DOHH2 (cell line): ENCODE data around the gene OGFOD3.

Source experiments
- H3F3A ChIP-seq: fragments of 200-600 bp; sonication (generic), shearing (Covaris generic); 2 replicates; pipeline ENCODE4 v1.6.0; 2016; ENCODE audit warnings: antibody characterized with exemption, mild to moderate bottlenecking; ENCODE audit not compliant: control insufficient read depth, insufficient read depth
- H3K27ac ChIP-seq: fragments of 200-600 bp; sonication (generic); 2 replicates; pipeline ENCODE4 v1.5.1; 2014; ENCODE audit warnings: low read depth, mild to moderate bottlenecking, low read length, moderate library complexity
- H3K27me3 ChIP-seq: fragments of 200-600 bp; sonication (generic); 2 replicates; pipeline ENCODE4 v1.6.1; 2014; ENCODE audit warnings: mild to moderate bottlenecking, low read length, mixed read lengths; ENCODE audit not compliant: control insufficient read depth
- H3K36me3 ChIP-seq: fragments of 200-600 bp; sonication (generic); 2 replicates; pipeline ENCODE4 v1.6.1; 2014; ENCODE audit warnings: mild to moderate bottlenecking, low read length, moderate library complexity, mixed read lengths; ENCODE audit not compliant: control insufficient read depth
- H3K4me1 ChIP-seq: fragments of 200-600 bp; sonication (generic); 2 replicates; pipeline ENCODE4 v1.6.1; 2014; ENCODE audit warnings: mild to moderate bottlenecking, low read length, mixed read lengths; ENCODE audit not compliant: control insufficient read depth
- H3K4me2 ChIP-seq: fragments of 200-600 bp; sonication (generic); 2 replicates; pipeline ENCODE4 v1.6.0; 2014; ENCODE audit warnings: mild to moderate bottlenecking, low read length, moderate library complexity
- H3K4me3 ChIP-seq: fragments of 200-600 bp; sonication (generic); 2 replicates; pipeline ENCODE4 v1.5.1; 2014; ENCODE audit warnings: mild to moderate bottlenecking, low read length, mixed read lengths
- H3K79me2 ChIP-seq: fragments of 200-600 bp; sonication (generic); 2 replicates; pipeline ENCODE4 v1.6.1; 2014; ENCODE audit warnings: mild to moderate bottlenecking, low read length, mixed read lengths; ENCODE audit not compliant: control insufficient read depth
- H3K9me2 ChIP-seq: fragments of 200-600 bp; sonication (generic); replicated peaks from 2 replicates; pipeline ENCODE4 v1.6.1; 2014; ENCODE audit warnings: mild to moderate bottlenecking, low read length, mixed read lengths; ENCODE audit not compliant: control insufficient read depth
- H3K9me3 ChIP-seq: fragments of 200-600 bp; sonication (generic); 2 replicates; pipeline ENCODE4 v1.6.1; 2014; ENCODE audit warnings: antibody characterized with exemption, low read length, mixed read lengths; ENCODE audit not compliant: control insufficient read depth, insufficient read depth
- H4K20me1 ChIP-seq: fragments of 200-600 bp; sonication (generic); 2 replicates; pipeline ENCODE4 v1.6.0; 2014; ENCODE audit warnings: low read depth, mild to moderate bottlenecking, antibody characterized with exemption, low read length, moderate library complexity; ENCODE audit not compliant: control insufficient read depth, insufficient read depth
- EZH2phosphoT487 ChIP-seq: fragments of 200-600 bp; sonication (generic); IDR thresholded peaks from 2 replicates; pipeline ENCODE4 v1.6.1; 2017; ENCODE audit warnings: borderline replicate concordance, mild to moderate bottlenecking, antibody characterized with exemption, low read length, moderate library complexity, mixed read lengths
- TF ChIP-seq, protein P1 (sequence below): fragments of 200-600 bp; sonication (generic); IDR thresholded peaks from one replicate; pipeline ENCODE4 v1.5.1; 2014; ENCODE audit warnings: antibody characterized with exemption, mild to moderate bottlenecking, low read depth, low read length; ENCODE audit not compliant: poor library complexity, severe bottlenecking

OGFOD3 gene

DNA sequence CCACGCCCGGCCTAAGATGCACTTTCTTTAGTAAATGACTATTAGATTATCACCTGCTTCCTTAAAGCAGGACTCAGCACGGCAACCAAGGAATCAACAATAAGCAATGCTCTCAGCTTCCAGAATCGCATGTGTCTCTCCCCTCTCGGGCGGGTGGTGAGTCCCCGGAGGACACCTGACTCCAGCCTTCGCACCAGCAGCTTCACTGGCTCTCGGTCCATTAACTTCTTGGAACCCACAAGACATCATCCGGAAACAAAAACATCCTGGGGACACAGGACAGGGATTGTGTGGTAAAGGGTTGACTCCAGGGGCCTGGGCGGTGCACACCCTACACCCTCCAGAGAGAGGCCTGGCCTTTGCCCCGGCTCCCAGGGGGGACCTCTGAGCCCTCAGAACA, 24.1 kb downstream of the OGFOD3 start:
- Histone ChIP-seq H3K79me2 (no peaks in the 10 kb centered on the region), H3K27me3 (no peaks in the 10 kb centered on the region), H4K20me1 (no peaks in the 10 kb centered on the region), H3K9me2 (no peaks in the 10 kb centered on the region), H3K4me2 (no peak overlapping the region), H3K27ac (no peak overlapping the region), H3F3A (no peaks in the 10 kb centered on the region), H3K4me1 (no peaks in the 10 kb centered on the region), H3K9me3 (no peaks in the 10 kb centered on the region), H3K36me3 (no peaks in the 10 kb centered on the region), H3K4me3 (no peak overlapping the region)
- TF ChIP-seq, protein P1, sequence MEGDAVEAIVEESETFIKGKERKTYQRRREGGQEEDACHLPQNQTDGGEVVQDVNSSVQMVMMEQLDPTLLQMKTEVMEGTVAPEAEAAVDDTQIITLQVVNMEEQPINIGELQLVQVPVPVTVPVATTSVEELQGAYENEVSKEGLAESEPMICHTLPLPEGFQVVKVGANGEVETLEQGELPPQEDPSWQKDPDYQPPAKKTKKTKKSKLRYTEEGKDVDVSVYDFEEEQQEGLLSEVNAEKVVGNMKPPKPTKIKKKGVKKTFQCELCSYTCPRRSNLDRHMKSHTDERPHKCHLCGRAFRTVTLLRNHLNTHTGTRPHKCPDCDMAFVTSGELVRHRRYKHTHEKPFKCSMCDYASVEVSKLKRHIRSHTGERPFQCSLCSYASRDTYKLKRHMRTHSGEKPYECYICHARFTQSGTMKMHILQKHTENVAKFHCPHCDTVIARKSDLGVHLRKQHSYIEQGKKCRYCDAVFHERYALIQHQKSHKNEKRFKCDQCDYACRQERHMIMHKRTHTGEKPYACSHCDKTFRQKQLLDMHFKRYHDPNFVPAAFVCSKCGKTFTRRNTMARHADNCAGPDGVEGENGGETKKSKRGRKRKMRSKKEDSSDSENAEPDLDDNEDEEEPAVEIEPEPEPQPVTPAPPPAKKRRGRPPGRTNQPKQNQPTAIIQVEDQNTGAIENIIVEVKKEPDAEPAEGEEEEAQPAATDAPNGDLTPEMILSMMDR: no peak
- no peak for TF ChIP-seq EZH2phosphoT487

DNA sequence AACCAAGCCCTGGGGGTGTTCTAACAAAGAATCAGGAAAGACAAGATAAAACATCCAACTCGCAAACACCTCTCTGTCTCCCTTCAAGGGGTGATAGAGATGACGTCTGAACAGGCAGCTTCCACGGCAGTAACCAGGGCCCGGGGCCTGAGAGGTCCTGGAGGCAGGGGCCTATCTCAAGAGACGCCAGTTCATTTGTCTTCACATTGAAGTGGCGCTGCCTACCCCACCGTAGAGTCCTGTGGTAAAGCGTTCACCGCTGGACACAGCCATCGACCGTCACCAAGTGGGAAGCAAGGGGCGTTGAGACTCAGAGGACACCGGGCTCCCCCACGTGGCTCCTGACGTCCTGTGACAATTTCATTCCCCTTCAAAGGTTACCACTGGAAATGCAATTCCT, 25.4 kb downstream of the OGFOD3 start:
- no peak overlapping the region for H3K4me3 ChIP-seq
- H4K20me1 ChIP-seq: no peaks in the 10 kb centered on the region
- H3K9me3 ChIP-seq: no peaks in the 10 kb centered on the region
- H3K4me1 ChIP-seq: no peaks in the 10 kb centered on the region
- no peaks in the 10 kb centered on the region for H3F3A ChIP-seq
- no peaks in the 10 kb centered on the region for H3K9me2 ChIP-seq
- no peaks in the 10 kb centered on the region for H3K27me3 ChIP-seq
- TF ChIP-seq, protein P1: no peak
- H3K27ac ChIP-seq: no peak overlapping the region
- H3K36me3 ChIP-seq: no peaks in the 10 kb centered on the region
- no peak overlapping the region for H3K4me2 ChIP-seq
- H3K79me2 ChIP-seq: no peaks in the 10 kb centered on the region

DNA sequence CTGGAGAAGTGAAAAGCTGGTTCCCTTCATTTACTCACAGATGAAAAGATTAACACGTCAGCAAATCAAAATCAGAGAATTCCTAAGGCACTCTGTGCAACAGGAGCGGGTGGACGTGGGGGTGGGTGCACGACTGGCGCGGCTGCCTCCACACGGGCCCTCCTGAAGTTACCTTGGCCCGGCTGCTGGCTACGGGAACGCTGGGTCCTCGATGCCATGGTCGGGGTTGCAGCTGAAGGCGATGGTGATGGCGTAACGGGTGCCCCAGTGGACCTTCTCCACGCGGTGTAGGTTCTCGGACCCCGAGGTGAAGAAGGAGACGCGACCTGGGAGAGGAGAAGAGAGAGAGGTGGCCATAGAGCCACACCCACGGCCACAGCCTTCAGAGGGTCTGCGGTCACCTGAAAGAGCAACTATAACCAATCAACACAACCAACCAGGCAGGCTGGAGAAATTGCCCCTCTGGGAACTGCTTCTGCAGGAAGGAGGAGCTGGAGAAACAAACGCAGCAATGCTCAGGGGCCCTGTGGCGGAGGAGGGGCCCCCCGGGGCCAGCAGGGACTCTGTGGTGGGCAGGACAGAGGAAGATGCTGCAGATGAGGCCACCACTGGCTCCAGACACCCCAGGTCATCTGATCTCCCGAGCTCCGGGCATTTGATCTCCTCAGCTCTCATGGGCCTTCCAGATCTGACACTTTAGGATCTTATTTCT, 26.0 kb downstream of the OGFOD3 start:
- H3F3A ChIP-seq: no peaks in the 10 kb centered on the region
- no peaks in the 10 kb centered on the region for H4K20me1 ChIP-seq
- H3K27ac ChIP-seq: no peak overlapping the region
- TF ChIP-seq EZH2phosphoT487: no peak
- TF ChIP-seq, protein P1: no peak
- no peaks in the 10 kb centered on the region for H3K4me1 ChIP-seq
- H3K9me3 ChIP-seq: no peaks in the 10 kb centered on the region
- H3K36me3 ChIP-seq: no peaks in the 10 kb centered on the region
- no peak overlapping the region for H3K4me3 ChIP-seq
- no peaks in the 10 kb centered on the region for H3K79me2 ChIP-seq
- H3K4me2 ChIP-seq: no peak overlapping the region
- no peaks in the 10 kb centered on the region for H3K27me3 ChIP-seq
- H3K9me2 ChIP-seq: no peaks in the 10 kb centered on the region
